ENCODE measurements around the gene SNRPD1.
"Not testable (repeated sequence)": the region's sequence is repeated elsewhere in the genome, so short reads cannot be mapped to it uniquely, and the experiment has no call there.

SNRPD1 gene

GRCh38 chr18:21612125-21613039 is at the start of gene SNRPD1:
Gene SNRPD1 (plus strand): TSS chr18:21612314. CDS start chr18:21612430, 116 bp downstream.
- in situ Hi-C loops (cut with MboI; ENCODE audit: low sequenced_read_pairs) = no loop called here

- in situ Hi-C loops (cut with MboI; ENCODE audit: low sequenced_read_pairs) = no loop called here
Measured at GRCh38 chr18:21571772-21572171, 40.3 kb upstream of the SNRPD1 start.

DNA sequence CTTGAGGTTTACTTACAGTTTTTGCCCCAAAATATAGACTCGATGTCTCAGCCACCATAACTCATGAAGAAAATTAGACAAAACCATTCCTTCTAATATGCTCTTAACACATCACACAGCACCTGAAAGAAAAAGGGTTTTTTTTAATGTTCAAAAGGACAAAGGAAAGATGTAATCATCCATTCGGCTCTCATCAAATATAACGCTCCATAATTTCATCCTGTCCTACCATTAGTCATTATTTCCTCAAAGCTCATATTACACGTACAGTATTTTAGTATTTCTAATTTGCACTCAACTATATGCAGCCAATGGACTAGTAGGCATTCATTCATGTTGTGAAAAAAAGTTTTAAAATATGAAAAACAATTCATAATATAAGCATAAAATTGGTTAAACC is 36.5 kb upstream of the SNRPD1 start:
- in situ Hi-C loops (cut with MboI; ENCODE audit: low sequenced_read_pairs) = no loop called here

DNA sequence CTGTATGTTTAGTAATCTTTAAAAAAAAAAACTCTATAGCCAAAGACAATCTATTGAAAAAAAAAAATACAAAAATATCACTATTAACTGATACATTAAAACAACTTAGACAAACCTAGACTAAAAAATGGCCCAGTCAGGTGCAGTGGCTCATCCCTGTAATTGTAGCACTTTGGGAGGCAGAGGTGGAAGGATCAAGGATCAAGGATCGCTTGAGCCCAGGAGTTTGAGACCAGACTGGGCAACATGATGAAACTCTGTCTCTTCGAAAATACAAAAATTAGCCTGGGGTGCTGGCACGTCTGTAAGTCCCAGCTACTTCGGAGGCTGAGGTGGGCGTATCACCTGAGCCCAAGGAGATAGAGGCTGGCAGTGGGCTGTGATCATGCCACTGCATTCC is 27.7 kb upstream of the SNRPD1 start:
- in situ Hi-C loops (cut with MboI; ENCODE audit: low sequenced_read_pairs) = no loop called here

DNA sequence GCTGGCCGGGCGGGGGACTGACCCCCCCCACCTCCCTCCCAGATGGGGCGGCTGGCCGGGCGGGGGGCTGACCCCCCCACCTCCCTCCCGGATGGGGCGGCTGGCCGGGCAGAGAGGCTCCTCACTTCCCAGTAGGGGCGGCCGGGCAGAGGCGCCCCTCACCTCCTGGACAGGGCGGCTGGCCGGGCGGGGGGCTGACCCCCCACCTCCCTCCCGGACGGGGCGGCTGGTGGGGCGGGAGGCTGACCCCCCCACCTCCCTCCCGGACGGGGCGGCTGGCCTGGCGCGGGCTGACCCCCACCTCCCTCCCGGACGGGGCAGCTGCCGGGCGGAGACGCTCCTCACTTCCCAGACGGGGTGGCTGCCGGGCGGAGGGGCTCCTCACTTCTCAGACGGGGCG is 19.8 kb upstream of the SNRPD1 start:
- in situ Hi-C loops (cut with MboI; ENCODE audit: low sequenced_read_pairs) = not testable (repeated sequence)

DNA sequence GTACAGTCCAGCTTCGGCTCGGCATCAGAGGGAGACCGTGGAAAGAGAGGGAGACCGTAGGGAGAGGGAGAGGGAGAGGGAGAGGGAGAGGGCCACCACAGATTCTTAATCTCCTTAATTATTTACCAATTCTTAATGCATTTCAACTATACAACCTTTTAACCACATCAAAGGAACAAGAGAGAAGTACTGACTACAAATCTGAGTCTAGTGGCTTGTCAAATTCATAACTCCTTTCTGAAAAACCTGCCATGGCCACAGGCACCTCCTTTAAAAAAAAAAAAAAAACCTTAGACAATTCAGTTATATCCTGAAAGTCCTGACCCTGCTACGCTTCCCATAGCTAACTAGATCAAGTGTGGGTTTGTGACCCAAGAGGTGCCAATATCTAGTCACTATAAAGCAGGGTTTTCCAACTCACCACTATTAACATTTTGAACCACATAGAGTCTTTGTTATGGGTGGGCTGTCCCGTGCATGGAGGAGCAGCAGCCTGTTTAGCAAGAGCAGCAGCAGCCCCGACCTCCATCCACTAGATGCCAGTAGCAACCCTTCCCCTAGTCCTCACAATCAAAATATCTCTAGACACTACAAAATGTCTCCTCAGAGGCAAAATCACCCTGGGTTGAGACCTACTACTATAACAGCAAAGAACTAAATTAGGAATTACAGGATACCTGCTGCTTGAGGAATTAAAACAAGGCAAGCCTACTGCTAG is 18.4 kb upstream of the SNRPD1 start:
- in situ Hi-C loops (cut with MboI; ENCODE audit: low sequenced_read_pairs) = no loop called here

DNA sequence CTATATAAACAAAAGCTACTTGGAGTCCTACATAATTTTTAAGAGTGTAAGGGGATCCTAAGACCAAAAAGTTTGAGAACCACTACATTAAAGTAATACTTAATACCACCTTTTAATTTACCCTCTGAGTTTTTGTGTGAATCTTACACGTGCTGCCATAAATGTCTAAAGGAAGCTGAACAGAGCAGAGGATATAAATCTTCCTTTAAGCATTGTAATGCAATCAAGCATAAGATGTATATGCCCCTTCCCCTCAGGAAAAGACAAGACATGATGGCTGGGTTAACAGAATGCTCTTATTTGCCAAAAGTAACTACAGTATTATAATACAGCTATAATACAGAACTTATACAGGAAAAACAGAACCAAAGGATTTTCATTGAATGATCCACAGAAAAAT is 14.5 kb upstream of the SNRPD1 start:
- in situ Hi-C loops (cut with MboI; ENCODE audit: low sequenced_read_pairs) = no loop called here

DNA sequence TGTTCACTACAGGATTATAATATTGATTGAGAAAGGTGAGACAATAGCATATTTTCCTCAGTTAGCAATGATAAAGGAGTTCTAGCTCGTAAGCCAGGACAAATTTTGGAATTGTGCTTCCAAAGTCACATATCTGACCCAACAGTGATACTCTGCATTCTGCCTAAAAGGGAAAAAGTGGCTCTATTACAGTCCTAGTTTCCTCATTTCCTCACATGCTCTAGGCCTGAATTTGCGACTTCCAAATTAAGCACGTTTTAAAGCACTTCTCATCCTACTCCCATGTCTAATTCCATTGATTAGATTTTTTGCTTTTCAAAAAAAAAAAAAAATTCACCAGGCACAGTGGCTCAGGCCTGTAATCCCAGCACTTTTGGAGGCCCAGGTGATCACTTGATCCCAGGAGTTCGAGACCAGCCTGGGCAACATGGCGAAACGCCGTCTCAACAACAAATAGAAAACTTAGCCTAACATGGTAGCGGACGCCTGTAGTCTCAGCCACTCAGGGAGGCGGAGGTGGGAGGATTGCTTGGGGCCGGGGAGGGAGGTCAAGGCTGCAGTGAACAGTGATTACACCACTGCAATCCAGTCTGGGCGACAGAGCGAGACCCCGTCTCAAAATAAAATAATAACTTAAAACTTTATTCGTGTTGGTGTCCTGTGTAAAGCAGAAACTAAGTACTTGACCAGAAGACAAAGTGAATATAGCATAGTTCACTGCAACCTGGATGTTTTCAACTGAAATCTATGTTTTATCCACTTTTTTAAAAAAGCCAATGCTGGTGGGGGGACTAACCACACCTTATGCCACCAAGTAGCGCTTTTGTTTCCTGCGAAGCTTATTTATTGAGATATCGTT is 13.2 kb upstream of the SNRPD1 start:
- in situ Hi-C loops (cut with MboI; ENCODE audit: low sequenced_read_pairs) = no loop called here

GRCh38 chr18:21599585-21600525 is 12.3 kb upstream of the SNRPD1 start:
- in situ Hi-C loops (cut with MboI; ENCODE audit: low sequenced_read_pairs) = no loop called here

DNA sequence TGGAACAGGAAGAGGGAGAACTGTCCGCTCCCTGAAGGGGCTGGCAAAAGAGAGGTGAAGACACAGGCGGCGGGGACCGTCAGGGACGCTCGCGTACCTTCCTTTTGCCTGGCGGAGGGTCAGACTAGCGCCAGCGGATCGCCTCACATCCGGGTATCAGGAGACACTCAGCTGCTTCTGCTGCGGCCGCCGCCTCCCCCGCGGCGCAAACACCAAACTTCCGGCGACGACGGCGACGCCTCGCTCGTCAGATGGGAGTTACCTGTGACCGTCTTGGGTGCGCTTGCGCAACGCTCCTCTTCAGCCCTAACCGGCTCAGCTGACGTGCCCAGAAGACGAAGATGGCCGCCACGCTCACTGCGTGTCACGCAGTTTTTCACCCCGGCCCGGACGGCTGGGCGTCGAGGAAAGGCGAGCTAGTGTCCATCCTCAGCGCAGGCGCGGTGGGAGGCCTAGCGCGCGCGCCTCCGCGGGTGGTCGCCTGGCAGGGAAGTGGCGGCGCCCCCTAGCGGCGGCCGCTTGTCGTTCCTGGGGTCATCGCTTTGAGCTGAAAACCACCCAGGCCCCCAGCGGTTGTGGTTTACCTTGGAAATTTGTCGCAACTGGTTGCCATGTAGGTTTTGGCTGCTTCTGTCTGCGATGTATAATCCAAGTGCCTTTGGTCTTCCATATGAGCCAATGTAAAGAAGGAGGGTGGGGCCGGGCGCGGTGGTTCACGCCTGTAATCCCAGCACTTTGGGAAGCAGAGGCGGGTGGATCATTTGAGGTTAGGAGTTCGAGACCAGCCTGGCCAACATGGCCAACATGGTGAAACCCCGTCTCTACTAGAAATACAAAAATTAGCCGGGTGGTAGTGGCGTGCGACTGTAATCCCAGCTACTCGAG is 11.3 kb upstream of the SNRPD1 start, which contains the start of gene ESCO1:
Gene ESCO1, minus strand, starts transcription at position 179 of the 885 bp plus-strand sequence. CDS start 25,861 bp downstream, outside the sequence.
- in situ Hi-C loops (cut with MboI; ENCODE audit: low sequenced_read_pairs) = no loop called here

- in situ Hi-C loops (cut with MboI; ENCODE audit: low sequenced_read_pairs) = no loop called here
Measured at GRCh38 chr18:21602299-21602587, 9.9 kb upstream of the SNRPD1 start.

GRCh38 chr18:21604671-21605070 is 7.4 kb upstream of the SNRPD1 start:
- in situ Hi-C loops (cut with MboI; ENCODE audit: low sequenced_read_pairs) = no loop called here

DNA sequence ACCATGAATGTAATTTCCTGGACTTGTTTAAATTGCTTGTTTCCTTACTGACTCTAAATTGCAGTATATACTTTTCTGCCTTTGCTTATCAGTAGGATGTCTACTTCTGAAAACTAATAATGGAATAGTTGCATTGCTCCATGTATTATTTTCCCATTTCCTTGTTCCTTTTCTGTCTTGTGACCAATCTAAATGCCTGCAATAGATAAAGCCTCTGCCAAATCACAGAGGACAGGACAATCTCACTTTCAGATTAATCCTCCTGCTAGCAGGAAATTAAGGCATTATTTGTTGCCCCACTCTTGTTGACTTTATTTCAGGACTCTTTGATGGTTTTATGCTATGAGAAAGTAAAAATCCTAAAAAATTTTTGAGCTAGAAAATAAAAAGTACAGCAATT is 6.9 kb upstream of the SNRPD1 start:
- in situ Hi-C loops (cut with MboI; ENCODE audit: low sequenced_read_pairs) = no loop called here

DNA sequence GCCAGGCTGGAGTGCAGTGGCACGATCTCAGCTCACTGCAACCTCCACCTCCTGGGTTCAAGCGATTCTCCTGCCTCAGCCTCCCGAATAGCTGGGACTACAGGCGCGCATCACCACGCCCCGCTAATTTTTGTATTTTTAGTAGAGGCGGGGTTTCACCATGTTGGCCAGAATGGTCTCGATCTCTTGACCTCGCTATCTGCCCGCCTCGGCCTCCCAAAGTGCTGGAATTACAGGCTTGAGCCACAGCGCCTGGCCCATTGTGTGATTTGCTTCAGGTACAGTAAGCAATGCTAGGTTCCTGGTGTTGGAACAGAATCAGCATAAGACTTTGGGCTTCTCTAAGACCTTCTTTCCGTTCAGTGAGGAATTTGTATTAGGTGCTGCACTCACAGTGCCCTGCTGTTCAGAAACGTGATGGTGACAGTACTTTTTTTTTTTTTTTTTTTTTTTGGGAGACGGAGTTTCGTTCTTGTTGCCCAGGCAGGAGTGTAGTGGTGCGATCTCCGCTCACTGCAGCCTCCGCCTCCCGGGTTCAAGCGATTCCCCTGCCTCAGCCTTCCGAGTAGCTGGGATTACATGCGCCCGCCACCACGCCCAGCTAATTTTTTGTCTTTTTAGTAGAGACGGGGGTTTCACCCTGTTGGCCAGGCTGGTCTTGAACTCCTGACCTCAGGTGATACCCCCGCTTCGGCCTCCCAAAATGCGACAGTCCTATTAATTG is 551 bp upstream of the SNRPD1 start:
- in situ Hi-C loops (cut with MboI; ENCODE audit: low sequenced_read_pairs) = not testable (repeated sequence)

DNA sequence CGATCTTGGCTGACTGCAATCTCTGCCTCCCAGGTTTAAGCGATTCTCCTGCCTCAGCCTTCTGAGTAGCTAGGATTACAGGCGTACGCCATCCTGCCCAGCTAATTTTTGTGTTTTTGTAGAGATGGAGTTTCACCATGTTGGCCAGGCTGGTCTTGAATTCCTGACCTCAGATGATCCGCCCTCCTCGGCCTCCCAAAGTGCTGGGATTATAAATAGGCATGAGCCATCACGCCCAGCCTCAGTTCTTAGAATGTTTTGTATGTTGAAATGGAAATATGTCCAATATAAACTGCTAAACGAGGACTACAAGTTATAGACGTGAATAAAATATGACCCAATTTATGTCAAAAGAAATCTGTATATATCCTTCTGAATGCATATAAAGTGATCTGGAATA is 9.5 kb downstream of the SNRPD1 start:
- in situ Hi-C loops (cut with MboI; ENCODE audit: low sequenced_read_pairs) = not testable (repeated sequence)

DNA sequence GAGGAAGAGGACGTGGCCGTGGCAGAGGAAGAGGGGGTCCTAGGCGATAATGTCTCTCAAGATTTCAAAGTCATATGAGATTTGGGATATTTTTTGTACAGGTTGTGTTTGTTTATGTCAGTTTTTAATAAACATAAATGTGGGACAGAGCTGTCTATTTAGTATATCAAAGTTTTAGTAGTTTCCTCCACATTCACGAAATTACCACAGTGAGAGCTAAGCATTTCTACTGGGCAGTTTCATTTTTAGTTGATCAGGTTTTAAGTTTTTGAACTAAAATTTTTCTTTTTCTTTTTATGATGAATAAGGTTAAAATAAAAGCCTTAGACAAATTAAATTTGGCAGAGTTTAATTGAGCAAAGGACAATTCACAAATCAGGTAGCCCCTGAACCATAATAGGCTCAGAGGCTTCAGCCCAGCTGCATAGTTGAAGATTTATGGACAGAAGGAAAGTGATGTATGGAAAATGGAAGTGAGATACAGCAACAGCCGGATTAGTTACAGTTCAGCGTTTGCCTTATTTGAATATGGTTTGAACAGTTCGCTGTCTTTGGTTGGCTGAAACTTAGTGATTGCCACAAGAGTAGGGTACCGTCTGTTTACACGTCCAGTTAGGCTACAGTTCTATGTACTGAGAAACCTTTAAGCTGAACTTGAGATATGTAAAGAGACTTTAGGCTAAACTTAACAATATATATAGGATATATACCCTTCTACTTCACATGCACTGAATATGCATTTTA is 17.1 kb downstream of the SNRPD1 start:
- in situ Hi-C loops (cut with MboI; ENCODE audit: low sequenced_read_pairs) = no loop called here

GRCh38 chr18:21632393-21632792 is 20.3 kb downstream of the SNRPD1 start:
- in situ Hi-C loops (cut with MboI; ENCODE audit: low sequenced_read_pairs) = no loop called here
